NCI-H128 (cell line): ENCODE measurements around the gene NFAM1.

Experiments used
- DNase-seq: peaks from one replicate; lab custom pipeline; 2025; ENCODE audit not compliant: unreplicated experiment; lab: John Stamatoyannopoulos, UW

The NFAM1 gene

DNA sequence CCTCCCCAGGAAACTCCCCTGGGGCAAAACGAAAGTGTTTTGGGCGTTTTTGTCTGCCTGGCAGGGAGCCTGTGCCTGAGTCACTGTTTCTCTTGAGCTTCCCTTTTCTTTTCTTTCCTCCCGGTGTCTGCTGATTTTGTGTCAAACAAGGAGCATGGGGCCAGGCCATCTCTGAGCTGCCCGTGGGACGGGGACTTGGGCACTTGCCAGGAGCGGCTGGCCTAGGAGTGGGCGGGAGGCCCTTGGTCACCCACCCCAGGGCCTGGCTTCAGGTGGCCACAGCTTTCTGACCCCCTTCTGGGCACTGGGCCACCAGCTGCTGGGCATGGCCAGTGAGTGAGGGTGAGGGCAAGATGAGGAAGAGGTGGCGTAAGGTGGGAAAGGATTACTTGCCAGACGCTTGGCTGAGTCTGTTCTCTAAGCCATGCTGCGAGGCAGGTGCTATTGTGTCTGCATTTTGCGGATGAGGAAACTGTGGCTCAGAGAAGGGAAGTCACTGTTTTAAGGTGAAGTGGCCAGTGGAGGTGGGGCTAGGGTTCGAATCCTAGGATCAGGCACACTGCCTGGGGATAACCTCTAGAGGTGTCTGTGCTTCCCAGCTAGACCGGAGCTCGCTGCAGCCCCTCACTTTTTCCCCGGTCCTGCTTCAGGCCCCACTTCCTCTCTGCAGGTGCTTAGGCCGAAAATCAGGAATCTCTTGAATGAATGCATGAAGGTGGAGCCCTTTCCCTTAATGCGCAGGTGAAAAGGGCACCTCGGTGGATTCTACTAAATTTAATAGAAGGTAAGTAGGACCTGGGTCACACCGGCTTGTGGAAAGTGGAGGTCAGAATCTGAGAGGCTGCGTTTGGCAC, 7.8 kb upstream of the NFAM1 start:
- no peak for DNase-seq

DNA sequence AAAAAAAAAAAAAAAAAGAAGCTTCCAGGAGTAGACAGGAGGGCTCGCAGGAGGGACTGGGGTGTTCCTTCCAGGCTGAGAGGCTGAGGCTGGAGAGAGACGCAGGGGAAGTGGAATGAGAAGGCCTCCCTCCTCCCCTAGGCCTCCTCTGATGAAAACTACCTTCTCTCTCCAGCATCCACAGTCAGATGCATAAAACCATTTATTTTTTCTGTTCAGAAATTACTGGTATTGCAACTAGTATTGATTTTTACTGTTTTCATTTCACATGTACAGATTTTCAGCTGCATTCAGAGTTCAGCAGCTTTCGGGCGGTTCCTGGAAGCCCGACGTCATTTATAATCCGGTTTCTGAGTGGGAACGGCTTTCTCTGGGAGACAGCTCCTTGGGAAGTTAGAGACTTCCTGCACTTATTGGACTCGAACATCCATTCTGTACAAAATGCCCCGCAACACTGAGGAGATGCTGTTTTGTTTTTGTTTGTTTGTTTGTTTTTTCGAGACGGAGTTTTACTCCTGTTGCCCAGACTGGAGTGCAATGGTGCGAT, 6.9 kb upstream of the NFAM1 start:
- DNase-seq, result no peak

- DNase-seq, result no peak
These were observed 6.1 kb upstream of the NFAM1 start for GRCh38 chr22:42438293-42438650.

GRCh38 chr22:42437488-42438292, 5.5 kb upstream of the NFAM1 start:
- peak; percentile 28 for DNase-seq

- DNase-seq, result no peak
These were observed 4.2 kb upstream of the NFAM1 start for GRCh38 chr22:42436404-42436803.

GRCh38 chr22:42434748-42435425, 2.7 kb upstream of the NFAM1 start:
- DNase-seq, result no peak

- peak; percentile 38 for DNase-seq
These were observed 1.8 kb upstream of the NFAM1 start for GRCh38 chr22:42433754-42434682.

DNA sequence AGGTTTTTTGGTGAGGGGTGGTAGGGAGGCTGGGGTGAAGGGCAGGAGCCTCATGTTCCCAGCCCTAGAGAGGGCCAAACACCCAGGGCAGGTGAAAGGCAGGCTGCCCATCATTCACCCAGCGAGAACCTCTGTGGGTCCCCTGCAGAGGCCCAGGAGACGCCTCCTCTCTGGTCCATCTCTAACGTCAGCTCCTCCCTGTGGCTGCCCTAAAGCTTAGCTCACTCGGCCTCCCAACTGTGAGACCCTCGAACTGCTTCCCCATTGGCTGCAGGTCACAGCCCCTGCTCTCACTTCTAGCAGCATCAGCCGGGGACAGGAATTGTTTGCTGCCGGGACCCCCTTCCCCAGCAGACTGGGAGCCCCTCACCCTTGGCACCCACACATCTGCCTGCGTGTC, 615 bp upstream of the NFAM1 start:
- no peak for DNase-seq

DNA sequence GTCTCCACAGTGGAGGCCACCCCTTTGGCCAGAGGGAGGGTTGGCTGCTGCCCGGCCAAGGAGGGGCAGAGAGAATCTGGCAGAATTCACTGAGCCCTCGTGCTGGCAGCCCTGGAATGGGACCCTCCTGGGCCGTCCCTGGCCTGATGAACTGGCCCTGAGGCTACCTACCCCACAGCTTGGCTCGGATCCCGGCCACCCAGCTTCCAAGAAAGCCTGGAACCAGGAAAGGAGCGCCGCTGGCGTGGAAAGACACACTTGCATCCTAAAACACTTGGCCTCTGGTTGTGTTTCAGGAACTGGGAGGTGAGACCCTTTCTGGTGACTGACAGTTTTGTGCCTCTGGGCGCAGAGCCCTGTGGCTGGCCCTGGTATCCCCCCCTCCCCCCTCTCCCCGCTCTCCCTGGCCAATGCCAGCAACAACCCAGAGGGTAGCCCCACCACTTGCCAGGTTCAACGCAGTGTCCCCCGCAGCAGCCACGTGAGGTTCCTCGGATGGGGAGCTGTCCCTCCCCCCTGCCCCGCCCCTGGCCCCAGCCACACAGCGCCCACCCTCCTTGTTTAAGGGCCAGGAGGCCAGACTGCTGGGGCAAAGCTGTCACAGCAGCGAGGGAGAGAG, 693 bp downstream of the NFAM1 start:
- no peak for DNase-seq

DNA sequence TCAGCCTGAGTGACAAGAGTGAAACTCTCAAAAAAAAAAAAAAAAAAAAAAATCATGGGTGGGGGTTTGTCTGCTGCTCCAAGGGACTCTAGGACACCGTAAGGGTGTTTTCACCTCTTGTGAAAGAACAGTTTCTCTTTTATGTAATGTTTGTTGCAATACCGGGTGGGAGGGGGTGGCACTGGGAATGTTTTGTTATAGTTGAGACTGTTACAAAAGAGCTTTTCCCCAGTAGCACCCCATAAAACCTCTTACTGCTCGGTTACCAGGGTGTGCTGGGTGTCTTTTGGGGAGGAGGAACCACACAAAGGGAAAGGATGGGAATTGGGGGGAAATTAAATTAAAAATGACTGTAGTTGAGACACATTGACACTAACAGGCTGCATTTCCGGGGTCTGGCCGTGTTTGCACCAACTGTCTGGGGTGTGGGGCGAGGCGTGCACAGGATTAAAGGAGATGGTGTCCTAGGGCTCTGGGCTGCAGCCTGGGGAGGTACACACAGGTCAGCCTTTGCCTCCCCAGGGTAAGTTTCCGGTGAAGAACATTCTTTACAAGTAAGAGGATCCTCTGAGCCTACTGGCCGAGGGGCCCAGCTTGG, 1.6 kb downstream of the NFAM1 start:
- DNase-seq, result no peak

GRCh38 chr22:42428760-42429159, 3.4 kb downstream of the NFAM1 start:
- no peak for DNase-seq

GRCh38 chr22:42428025-42428424, 4.2 kb downstream of the NFAM1 start:
- no peak for DNase-seq

GRCh38 chr22:42427167-42427566, 5.0 kb downstream of the NFAM1 start:
- no peak for DNase-seq

DNA sequence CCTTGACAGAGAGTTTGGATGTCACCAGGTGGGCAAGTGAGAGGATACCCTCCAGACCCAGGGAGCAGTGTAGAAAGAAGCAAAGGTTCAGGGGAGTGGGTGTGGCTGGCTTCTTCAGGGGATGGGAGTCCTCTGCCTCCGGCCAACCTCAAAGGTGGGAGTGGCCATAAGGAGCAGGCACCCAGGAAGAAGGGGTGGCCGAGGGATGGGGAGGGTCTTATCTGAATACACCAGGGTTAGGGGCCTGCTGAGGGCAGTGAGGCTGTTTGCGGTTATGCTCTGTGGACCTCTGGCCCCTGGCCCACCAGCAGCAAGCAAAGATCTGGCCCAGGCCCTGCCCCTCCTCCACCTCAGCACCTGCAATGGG, 6.2 kb downstream of the NFAM1 start:
- DNase-seq, result no peak

GRCh38 chr22:42425337-42425988, 6.7 kb downstream of the NFAM1 start:
- DNase-seq, result no peak

DNA sequence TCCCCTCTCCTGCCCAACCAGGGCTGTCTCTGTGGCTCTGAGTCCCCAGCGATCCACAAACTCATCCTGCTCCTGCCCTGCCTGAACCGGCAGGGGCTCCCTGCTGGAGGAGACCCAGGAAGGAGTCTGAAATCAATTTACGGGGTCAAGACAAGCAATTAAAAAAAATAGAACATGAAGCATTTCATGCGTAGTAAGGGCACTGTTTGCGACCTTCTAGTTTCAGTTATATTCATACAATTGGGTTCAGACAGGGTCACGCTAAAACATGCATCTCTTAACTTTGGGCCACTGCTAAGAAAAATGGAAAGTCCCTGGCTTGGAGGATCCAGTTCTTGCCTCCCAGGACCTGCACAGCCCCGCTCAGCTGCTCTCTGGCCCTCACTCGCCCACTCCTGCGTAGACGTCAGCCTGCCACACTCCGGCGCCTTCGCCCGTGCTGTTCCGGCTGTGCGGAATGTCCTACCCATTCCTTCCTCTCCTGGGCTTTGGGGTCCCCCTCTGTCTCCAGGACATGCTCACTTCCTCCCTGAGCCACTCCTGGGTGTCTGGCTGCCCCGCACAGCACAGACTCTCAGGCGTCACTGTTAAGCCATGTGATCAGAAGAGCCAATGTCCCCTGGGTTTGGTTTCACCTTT, 12.8 kb downstream of the NFAM1 start:
- no peak for DNase-seq

DNA sequence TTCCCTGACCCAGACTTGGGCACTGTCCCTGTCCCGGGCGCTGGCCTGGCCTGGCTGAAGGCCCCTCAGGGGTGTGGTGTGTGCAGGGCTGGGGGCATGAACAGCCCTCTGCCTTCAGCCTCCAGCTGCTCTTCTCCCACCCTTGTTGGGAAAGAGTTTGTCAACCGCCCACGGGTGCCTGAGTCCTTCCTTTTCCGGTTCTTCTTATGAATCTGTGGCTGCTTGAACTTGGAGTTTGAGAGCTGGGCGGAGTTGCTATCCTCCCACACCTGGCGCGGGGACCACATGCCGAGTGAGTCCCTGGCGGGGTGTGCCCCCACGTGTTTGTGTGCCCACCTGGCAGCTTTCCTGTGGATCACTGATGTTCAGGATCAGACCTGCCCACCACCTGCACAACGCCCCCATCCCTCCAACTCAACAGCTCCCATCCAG, 13.4 kb downstream of the NFAM1 start:
- DNase-seq, result no peak

DNA sequence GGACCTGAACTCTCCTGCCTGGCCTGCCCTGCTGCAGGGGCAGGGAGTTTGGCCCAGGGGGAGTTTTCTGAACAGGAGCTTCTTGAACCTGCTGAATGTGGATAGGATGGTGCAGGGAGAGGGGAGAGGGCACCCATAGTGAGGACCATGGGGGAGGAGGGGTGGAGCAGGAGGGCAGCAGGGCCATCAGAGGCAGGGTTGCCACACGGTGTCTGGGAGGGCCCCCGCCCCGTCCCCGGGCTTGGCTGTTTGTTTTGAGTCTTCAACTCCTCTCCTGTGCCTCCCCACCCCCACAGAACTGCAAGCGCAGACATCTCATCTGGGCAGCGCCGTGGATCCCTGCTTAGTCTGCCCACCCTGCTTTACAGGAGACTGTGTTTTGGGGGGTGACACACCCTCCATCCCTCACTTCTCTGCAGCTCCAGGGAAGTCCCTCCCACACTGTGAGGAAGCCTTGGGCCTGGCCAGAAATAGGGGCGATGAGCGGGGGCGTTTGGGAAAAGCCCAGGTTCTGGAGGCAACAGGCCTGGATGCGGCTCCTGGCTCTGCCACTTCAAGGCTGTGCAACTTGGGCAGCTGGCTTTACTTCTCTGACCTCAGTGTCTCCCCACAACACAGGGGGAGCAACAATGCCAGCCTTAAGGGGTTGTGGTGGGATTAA, 14.4 kb downstream of the NFAM1 start:
- DNase-seq, result no peak
